NOMO-1 treated with DMSO at 0.1 percent for 48 hours (cell line): ENCODE results near the gene LETMD1.

Experiments used
- DNase-seq: peaks from one replicate; lab custom pipeline; 2025; ENCODE audit not compliant: unreplicated experiment; lab: John Stamatoyannopoulos, UW

LETMD1 gene

GRCh38 chr12:51025338-51025835 is 22.7 kb upstream of the LETMD1 start:
- peak; percentile 32 for DNase-seq

DNA sequence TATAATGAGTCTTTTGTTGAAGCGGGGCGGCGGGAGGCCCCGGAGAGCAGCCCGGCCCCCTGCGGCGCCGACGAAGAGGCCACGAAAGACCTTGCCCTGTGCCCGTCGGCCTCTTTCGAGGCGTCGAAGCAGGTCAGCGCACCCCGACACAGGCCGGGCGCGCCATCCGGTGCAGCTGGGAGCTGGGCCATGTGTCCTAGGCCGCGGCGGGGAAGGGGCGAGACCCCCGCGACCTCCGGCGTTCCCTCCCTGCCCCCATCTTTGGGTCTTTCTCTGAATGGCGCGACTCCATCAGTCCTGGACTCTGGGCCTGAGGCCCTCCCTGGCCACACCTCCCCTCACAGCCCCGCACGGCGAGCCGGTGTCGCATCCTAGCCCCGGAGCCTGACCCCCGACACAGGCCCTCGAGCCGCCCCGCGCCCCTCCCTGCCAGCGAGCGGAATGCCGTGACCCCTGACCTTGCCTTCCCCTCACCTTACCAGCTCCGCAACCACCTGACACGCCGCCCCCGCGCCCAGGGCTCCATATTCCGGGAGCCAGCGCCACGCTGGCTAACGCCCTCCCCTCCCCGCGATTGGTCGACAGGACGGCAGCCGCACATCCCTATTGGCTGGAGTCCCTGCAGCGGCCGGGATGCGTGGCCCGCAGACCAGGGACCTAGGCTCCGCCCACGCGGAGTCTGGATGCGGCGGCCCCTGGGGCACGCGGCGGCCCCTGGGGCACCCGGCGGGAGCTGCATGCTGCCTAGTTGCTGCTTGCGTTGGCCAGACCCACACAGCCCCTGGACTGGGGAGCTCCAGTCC is 22.1 kb upstream of the LETMD1 start, which contains the start of gene SLC11A2:
TSS of gene SLC11A2 (minus strand) at position 549 of the 803 bp plus-strand sequence. CDS start 15,656 bp downstream, outside the sequence.
- DNase-seq: peak; percentile 89

DNA sequence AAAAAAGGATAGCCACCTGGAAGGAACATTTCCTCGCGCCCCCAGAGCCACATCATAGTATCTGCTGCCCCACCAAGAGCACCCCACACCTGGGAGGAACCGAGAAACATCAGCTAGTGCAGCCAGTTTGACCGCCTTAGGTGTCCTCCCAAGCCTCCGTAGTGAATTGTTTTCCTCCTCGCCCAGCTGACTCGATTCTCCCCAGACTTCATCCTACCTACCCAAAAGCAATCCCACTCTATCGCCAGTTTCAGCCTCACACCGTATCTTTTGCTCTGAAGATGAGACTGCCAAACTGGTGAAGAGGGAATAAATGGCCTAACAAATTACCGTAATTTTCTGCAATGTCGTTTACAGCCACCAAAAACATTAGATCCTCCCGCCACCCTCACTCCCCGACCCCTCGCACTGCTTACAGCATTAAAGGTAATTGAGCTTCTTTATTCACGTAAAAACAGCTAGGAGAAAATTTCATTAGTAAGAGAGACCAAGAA is 20.7 kb upstream of the LETMD1 start:
- no peak for DNase-seq

- DNase-seq: peak; percentile 74
These were observed 19.9 kb upstream of the LETMD1 start for GRCh38 chr12:51028126-51028812.

DNA sequence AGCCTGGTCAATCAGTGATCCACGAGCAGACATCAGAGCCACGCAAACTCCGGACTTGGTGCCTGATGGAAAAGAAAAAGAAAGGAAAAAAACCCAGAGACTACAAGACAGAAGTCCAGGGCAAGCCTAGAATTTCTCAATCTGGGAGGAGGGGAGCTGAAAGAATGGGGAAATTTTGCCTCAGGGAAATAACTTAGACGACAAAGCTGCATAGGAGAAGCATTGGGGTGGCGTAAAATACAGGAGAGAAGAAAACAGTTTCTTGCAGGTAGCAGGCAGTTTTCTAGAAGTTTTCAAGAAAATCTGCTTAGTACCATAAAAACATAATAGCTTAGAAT is 19.3 kb upstream of the LETMD1 start:
- no peak for DNase-seq

- no peak for DNase-seq
These were observed 15.1 kb upstream of the LETMD1 start for GRCh38 chr12:51033048-51033447.

- no peak for DNase-seq
These were observed 14.6 kb upstream of the LETMD1 start for GRCh38 chr12:51033457-51034089.

DNA sequence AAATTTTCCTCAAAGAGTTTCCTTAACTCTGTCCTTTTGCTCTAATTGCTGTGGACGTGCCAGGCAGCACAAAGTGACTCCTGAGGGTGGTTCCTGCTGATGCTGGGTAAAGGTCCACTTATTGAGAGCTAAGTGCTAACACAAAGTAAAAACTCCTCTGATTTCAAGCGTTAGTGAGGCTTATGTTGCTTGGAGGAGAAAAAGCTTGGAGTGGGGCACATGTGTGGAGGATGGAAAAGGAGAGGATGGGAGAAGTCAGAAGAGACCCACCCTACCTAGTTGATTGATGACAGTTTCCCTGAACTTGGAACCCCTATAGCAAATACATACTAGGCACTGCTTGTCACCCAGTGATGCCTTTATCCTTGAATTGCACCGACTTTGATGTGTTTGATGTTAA is 11.8 kb upstream of the LETMD1 start:
- DNase-seq: no peak

GRCh38 chr12:51048661-51049251 is 629 bp downstream of the LETMD1 start:
- DNase-seq: no peak

DNA sequence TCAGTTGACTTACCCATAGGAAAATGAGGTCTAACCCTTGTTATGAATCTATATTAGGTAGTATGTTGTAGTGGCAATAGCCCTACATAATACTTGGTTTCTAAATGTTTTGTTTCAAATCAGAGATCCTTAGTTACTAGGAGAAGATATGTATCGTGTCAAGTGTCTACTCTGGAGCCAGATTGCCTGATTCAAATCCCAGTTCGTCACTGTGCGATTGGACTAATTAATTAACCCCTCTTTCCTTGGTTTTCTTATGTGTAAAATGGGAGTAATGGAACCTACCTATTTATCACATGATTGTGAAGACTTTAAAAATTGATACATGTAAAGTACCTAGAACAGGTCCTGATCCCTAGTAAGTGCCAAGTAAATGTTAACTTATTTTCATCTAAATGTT is 1.4 kb downstream of the LETMD1 start:
- DNase-seq: no peak

- DNase-seq: no peak
These were observed 3.7 kb downstream of the LETMD1 start for GRCh38 chr12:51051787-51052186.

DNA sequence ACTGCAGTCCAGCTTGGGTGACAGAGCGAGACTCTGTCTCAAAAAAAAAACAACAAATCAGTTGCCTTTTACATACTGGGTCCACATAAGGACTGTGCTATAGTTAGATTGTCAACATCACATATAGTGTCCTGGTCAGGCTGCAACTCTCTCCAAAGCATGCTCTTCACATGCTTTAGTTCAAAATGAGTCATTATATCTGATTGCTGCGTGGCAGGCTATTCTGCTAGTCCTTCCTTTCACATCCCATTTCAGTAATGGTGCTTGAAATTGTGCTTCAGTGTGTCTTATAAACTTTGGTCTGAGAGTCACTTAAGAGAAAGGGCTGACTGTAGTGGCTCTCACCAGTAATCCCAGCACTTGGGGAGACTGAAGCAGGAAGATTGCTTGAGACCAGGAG is 6.9 kb downstream of the LETMD1 start:
- DNase-seq: no peak

- DNase-seq: peak; percentile 80
These were observed 8.1 kb downstream of the LETMD1 start for GRCh38 chr12:51056242-51056641.

- no peak for DNase-seq
These were observed 11.0 kb downstream of the LETMD1 start for GRCh38 chr12:51059086-51059485.

DNA sequence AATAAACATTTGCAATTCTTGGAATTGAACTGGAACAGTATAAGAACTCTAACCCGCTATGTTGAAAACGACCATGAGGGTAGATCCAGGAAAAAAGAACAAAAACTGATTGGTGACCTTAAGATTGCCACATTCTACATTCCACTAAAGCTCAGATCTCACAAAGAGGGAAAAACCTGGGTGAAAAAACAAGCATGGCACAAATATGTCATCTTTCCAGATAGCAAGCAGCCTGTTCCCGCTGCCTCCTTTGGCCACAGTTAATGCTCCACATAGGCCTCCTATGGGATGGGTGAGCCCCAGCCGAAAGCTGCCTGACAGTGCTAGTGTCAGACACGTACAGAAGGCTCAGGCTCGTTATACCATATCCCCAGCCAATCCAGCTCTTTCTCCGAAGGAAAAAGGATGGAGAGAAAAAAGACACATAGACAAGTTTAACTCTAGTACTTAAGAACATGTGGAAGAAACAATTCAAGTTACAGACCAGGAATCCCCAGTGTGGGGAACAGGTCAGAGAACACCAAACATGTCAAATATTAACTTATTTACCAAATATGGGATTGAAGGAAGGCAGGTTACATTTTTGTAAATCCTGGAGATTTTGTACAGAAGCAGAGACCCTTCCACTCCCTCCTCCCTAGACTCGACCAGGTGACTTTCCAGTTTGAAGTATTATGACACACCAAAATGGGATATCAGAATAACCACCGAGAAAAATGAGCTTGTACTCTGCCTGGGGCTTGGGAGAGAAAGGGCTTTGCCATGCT is 14.7 kb downstream of the LETMD1 start:
- DNase-seq: no peak

- no peak for DNase-seq
These were observed 17.4 kb downstream of the LETMD1 start for GRCh38 chr12:51065530-51065929.

DNA sequence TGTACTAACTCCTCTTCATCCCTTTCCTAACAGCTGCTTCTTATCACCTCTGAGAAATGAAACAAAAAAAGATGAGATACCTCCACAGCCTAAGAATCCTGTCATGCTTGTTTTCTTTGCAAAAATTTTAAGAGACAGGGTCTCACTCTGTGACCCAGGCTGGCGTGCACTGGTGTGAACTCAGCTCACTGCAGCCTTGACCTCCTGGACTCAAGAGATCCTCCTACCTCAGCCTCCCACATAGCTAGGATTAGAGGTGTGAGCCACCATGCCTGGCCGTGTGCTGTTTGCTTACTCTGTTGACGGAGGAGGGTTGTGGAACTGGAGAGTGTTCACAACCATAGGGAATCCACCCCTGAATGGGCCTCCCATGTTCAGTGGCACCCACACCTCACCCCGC is 19.1 kb downstream of the LETMD1 start:
- no peak for DNase-seq

- DNase-seq: no peak
These were observed 19.6 kb downstream of the LETMD1 start for GRCh38 chr12:51067771-51068170.

- DNase-seq: no peak
These were observed 21.9 kb downstream of the LETMD1 start for GRCh38 chr12:51070004-51070403.

DNA sequence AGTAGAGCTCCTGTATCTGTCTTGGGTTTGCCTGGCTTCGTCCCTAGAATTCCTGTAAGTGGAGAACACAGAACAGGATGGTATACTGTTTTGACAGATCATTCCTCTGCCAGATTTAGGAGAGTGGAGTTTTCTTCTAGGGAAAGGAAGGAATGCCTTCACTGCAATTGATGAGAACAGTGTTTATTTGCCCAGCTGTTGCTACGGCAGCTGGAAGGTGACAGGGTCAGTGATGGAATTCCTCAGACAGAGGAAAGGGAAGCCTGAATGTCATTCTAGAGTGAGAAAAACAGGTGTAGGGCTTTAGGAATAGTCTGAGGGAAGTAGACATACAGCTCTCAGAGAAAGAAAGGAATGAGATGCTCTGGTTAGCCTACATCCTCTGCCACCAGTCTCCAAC is 23.5 kb downstream of the LETMD1 start:
- DNase-seq: no peak

GRCh38 chr12:51075390-51075789 is 27.3 kb downstream of the LETMD1 start:
- no peak for DNase-seq
